A673 (cell line): Measurements from ENCODE around the gene UBA7.

Experiments
- EZH2 ChIP-seq: fragments of 200-600 bp; sonication (generic); IDR thresholded peaks from 2 replicates; pipeline ENCODE4 v1.6.1; 2017; ENCODE audit warnings: borderline replicate concordance, low read depth, mild to moderate bottlenecking, mixed read lengths, antibody characterized with exemption, low read length; ENCODE audit not compliant: poor library complexity, severe bottlenecking
- TF ChIP-seq, protein P1 (sequence below): fragments of 300-800, 200-600 bp; sonication (generic); conservative IDR thresholded peaks from 2 replicates; pipeline ENCODE4 v1.5.1; 2017; ENCODE audit warnings: low read depth, mild to moderate bottlenecking, antibody characterized with exemption, low read length, moderate library complexity, mixed read lengths

DNA sequence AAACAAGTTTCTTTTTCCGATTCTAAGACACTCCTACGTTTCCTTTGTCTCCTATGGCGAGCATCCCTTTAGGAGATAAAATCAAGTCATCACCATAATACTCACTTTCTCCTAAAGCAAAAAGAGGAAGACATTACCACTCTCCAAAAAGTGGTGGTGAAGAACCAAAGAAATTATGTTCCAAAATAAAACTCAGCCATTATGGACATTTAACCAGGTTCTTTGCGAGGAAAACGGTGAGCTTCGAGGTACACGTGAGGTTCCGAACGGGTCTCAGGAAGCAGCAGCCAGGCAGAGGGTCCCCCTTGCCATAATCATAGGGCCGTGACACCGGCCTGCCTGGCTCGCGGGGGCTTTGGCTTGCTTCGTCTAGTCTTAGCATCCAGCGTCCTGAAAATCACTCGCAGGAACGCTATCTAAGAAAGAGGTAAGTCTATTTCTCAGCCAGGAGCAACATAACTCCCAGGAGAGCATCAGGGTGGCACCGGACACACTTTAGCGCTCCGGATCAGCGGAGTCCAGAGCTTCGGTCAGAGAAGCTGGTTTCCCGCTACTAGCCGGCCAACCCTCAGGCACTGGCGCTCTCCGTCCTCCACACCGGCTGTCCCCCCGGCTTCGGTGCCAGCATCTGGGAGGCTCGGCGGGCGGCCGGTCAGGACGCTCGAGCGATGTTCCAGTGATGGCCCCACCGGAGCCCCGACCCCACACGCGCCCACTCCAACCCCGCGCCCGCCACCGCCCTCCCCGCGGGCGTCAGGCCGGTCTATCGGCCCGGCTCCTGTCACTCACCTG lies 28.0 kb downstream of the UBA7 start:
- TF ChIP-seq EZH2 = no peak
- TF ChIP-seq, protein P1, sequence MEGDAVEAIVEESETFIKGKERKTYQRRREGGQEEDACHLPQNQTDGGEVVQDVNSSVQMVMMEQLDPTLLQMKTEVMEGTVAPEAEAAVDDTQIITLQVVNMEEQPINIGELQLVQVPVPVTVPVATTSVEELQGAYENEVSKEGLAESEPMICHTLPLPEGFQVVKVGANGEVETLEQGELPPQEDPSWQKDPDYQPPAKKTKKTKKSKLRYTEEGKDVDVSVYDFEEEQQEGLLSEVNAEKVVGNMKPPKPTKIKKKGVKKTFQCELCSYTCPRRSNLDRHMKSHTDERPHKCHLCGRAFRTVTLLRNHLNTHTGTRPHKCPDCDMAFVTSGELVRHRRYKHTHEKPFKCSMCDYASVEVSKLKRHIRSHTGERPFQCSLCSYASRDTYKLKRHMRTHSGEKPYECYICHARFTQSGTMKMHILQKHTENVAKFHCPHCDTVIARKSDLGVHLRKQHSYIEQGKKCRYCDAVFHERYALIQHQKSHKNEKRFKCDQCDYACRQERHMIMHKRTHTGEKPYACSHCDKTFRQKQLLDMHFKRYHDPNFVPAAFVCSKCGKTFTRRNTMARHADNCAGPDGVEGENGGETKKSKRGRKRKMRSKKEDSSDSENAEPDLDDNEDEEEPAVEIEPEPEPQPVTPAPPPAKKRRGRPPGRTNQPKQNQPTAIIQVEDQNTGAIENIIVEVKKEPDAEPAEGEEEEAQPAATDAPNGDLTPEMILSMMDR = no peak
